ENCODE data around the gene CARS2.

CARS2 gene

GRCh38 chr13:110648848-110649421 lies 57.0 kb downstream of the CARS2 start:
- H3K36me3 ChIP-seq (replicated peaks) = peaks cover 21% of the 10 kb centered on the region
- in situ Hi-C loops (cut with MboI; ENCODE audit: low sequenced_read_pairs) = no loop called here

GRCh38 chr13:110648146-110648819 lies 57.6 kb downstream of the CARS2 start:
- H3K36me3 ChIP-seq (replicated peaks) = peaks cover 28% of the 10 kb centered on the region

More at GRCh38 chr13:110648848-110649421, 57.0 kb downstream of the CARS2 start:
- Histone ChIP-seq H3K4me3 (no peak overlapping the region), H3K4me1 (no peaks in the 10 kb centered on the region), H3K27me3 (ENCODE audit: low read depth) (no peaks in the 10 kb centered on the region), H3K9me3 (no peaks in the 10 kb centered on the region)
- no peak for DNase-seq (ENCODE audit: low spot score in 2 of 2)

GRCh38 chr13:110647365-110647737 lies 58.6 kb downstream of the CARS2 start:
- peaks cover 37% of the 10 kb centered on the region for H3K36me3 ChIP-seq (replicated peaks)
- H3K4me1 ChIP-seq = no peaks in the 10 kb centered on the region
- H3K27me3 ChIP-seq (ENCODE audit: low read depth) = no peaks in the 10 kb centered on the region
- in situ Hi-C loops (cut with MboI; ENCODE audit: low sequenced_read_pairs) = no loop called here
- H3K9me3 ChIP-seq = no peaks in the 10 kb centered on the region
- no peak overlapping the region for H3K4me3 ChIP-seq
- no peak for DNase-seq (ENCODE audit: low spot score in 2 of 2)

More at GRCh38 chr13:110648146-110648819, 57.6 kb downstream of the CARS2 start:
- in situ Hi-C loops (cut with MboI; ENCODE audit: low sequenced_read_pairs) = no loop called here
- Histone ChIP-seq H3K4me3 (no peak overlapping the region), H3K27me3 (ENCODE audit: low read depth) (no peaks in the 10 kb centered on the region), H3K4me1 (no peaks in the 10 kb centered on the region), H3K9me3 (no peaks in the 10 kb centered on the region)
- DNase-seq (ENCODE audit: low spot score in 2 of 2) = no peak

GRCh38 chr13:110646442-110647364 lies 59.2 kb downstream of the CARS2 start:
- no peaks in the 10 kb centered on the region for H3K27me3 ChIP-seq (ENCODE audit: low read depth)
- no peaks in the 10 kb centered on the region for H3K4me1 ChIP-seq
- in situ Hi-C loops (cut with MboI; ENCODE audit: low sequenced_read_pairs) = no loop called here
- H3K4me3 ChIP-seq = no peak overlapping the region
- no peaks in the 10 kb centered on the region for H3K9me3 ChIP-seq
- DNase-seq (ENCODE audit: low spot score in 2 of 2) = no peak
- H3K36me3 ChIP-seq (replicated peaks) = peaks cover 37% of the 10 kb centered on the region

- no peak for DNase-seq (ENCODE audit: low spot score in 2 of 2)
- H3K36me3 ChIP-seq (replicated peaks) = peaks cover 47% of the 10 kb centered on the region
- H3K9me3 ChIP-seq = no peaks in the 10 kb centered on the region
- no peak overlapping the region for H3K4me3 ChIP-seq
- in situ Hi-C loops (cut with MboI; ENCODE audit: low sequenced_read_pairs) = no loop called here
- H3K27me3 ChIP-seq (ENCODE audit: low read depth) = no peaks in the 10 kb centered on the region
- H3K4me1 ChIP-seq = no peaks in the 10 kb centered on the region
These were observed 60.2 kb downstream of the CARS2 start for GRCh38 chr13:110645750-110646149.

DNA sequence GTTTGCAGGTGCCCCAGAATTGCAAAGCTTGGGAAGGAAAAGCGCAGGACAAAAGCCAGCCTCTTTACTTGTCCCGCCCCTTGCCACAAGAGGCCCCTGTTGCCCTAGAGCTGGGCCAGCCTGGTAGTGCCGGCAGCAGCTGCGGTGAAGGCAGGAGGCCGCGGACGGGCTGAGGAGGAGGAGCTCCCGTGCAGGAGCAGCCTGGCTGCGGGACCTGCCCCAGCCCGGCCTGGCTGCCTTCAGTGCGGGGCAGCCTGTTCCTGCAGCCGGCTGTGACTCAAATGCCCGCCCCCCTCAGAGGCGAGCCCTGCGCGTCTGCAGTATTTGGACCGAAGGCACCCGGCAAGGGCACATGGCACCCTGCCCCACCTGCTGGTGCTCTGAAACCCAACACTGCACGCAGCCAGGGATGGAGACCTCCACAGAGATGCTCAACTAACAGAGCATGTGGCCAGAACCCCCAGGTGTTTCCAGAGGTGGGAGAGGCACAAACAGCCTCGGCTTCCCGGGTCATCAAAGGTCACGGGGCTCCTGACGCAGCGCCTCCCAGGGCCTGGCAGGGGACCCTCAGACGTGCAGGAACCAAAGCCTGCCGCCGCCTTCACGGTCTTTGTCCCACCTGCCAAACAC lies 60.9 kb downstream of the CARS2 start:
- no peaks in the 10 kb centered on the region for H3K27me3 ChIP-seq (ENCODE audit: low read depth)
- H3K4me3 ChIP-seq = no peak overlapping the region
- peak in 1 of 2 experiments; percentile 56 for DNase-seq (ENCODE audit: low spot score in 2 of 2)
- no peaks in the 10 kb centered on the region for H3K9me3 ChIP-seq
- in situ Hi-C loops (cut with MboI; ENCODE audit: low sequenced_read_pairs) = no loop called here
- no peaks in the 10 kb centered on the region for H3K4me1 ChIP-seq
- peaks cover 45% of the 10 kb centered on the region for H3K36me3 ChIP-seq (replicated peaks)

DNA sequence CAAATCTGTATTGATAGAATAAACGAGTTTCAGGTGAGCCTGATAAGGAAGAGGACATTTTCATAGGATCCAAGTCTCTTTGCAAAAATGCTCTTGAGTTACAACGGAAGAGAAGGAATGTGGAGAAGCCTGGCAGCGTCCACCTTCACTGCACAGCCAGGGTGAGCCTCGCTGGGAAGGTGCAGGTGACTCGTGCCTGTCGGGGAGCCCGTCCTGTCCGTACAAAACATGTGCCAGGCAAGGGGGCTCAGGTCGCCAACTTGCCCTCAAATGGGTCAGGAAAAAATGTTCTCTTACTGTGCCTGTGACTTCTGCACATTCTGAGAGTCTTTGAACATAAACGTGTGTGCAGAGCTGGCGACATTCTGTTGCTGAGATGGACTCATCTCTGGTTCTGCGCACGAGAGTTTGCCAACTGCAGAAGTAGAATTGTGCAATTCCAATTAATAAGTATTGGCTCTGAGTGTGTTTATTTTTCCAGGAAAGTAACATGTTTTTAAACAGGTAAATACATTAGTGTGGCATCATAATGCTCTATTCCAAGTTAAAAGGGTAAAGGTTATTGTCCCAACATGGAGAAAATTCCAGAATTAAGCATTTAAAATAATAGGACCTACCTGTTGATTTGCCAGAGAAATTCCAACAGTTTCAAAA lies 62.0 kb downstream of the CARS2 start:
- DNase-seq (ENCODE audit: low spot score in 2 of 2) = no peak
- Histone ChIP-seq H3K36me3 (replicated peaks) (peaks cover 53% of the 10 kb centered on the region), H3K27me3 (ENCODE audit: low read depth) (no peaks in the 10 kb centered on the region), H3K4me3 (no peak overlapping the region), H3K4me1 (no peaks in the 10 kb centered on the region), H3K9me3 (no peaks in the 10 kb centered on the region)
- in situ Hi-C loops (cut with MboI; ENCODE audit: low sequenced_read_pairs) = no loop called here

GRCh38 chr13:110643324-110643723 lies 62.6 kb downstream of the CARS2 start:
- Histone ChIP-seq H3K9me3 (no peaks in the 10 kb centered on the region), H3K4me1 (no peaks in the 10 kb centered on the region), H3K4me3 (no peak overlapping the region), H3K36me3 (replicated peaks) (peaks cover 58% of the 10 kb centered on the region), H3K27me3 (ENCODE audit: low read depth) (no peaks in the 10 kb centered on the region)
- in situ Hi-C loops (cut with MboI; ENCODE audit: low sequenced_read_pairs) = no loop called here
- no peak for DNase-seq (ENCODE audit: low spot score in 2 of 2)

GRCh38 chr13:110642291-110642981 lies 63.5 kb downstream of the CARS2 start:
- in situ Hi-C loops (cut with MboI; ENCODE audit: low sequenced_read_pairs) = no loop called here
- H3K9me3 ChIP-seq = no peaks in the 10 kb centered on the region

DNA sequence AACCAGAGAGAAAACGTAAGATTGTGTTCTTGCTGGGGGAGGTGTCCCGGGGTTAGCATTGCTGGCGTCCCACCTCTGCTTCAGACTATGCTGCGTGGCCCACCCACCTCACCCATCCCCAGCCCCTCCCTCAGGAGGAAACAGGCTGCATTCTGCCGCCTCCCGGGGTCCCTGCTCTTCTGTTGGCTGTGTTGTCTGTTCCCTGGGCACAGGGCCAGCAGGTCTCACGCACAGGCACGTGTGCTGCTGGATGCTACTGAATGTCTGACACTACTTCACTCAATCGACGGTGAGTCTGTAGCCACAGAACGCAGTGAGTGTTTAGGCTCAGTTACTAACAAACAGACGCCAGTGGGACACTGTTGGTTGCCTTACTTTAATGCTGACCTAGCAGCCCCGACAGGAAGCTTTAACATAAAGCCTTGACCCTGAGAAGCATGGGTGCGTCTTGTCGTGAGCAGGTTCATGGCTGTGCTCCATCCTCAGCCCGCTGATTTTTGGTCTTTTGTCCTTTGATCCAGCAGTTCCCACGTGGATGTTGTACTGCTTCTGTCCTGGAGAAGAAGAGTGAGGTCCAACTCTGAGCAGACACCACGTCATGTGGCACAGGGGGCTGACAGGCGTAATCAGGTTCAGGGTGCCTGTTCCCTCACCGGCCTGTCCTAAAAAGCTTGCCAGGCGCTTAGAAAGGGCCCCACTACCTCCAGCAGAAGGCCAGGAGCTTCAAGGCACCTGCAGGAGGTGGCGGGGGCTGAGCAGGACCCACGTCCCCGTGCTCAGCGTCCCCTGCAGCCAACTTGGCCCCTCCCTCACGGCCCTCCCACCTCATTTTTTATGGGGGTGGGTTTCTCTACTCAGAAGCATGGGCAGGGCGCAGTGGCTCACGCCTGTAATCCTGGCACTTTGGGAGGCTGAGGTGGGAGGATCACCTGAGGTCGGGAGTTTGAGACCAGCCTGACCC lies 64.6 kb downstream of the CARS2 start:
- Histone ChIP-seq H3K4me3 (no peak overlapping the region), H3K27me3 (ENCODE audit: low read depth) (no peaks in the 10 kb centered on the region), H3K4me1 (no peaks in the 10 kb centered on the region), H3K9me3 (no peaks in the 10 kb centered on the region), H3K36me3 (replicated peaks) (peaks cover 76% of the 10 kb centered on the region)
- DNase-seq (ENCODE audit: low spot score in 2 of 2) = no peak
- in situ Hi-C loops (cut with MboI; ENCODE audit: low sequenced_read_pairs) = no loop called here

More at GRCh38 chr13:110642291-110642981, 63.5 kb downstream of the CARS2 start:
- H3K4me3 ChIP-seq = no peak overlapping the region
- H3K4me1 ChIP-seq = no peaks in the 10 kb centered on the region
- peaks cover 65% of the 10 kb centered on the region for H3K36me3 ChIP-seq (replicated peaks)
- DNase-seq (ENCODE audit: low spot score in 2 of 2) = no peak
- no peaks in the 10 kb centered on the region for H3K27me3 ChIP-seq (ENCODE audit: low read depth)

- Histone ChIP-seq H3K4me1 (no peaks in the 10 kb centered on the region), H3K9me3 (no peaks in the 10 kb centered on the region), H3K27me3 (ENCODE audit: low read depth) (no peaks in the 10 kb centered on the region), H3K4me3 (no peak overlapping the region), H3K36me3 (replicated peaks) (peaks cover 81% of the 10 kb centered on the region)
- in situ Hi-C loops (cut with MboI; ENCODE audit: low sequenced_read_pairs) = no loop called here
- no peak for DNase-seq (ENCODE audit: low spot score in 2 of 2)
These were observed 65.3 kb downstream of the CARS2 start for GRCh38 chr13:110640591-110641029.

DNA sequence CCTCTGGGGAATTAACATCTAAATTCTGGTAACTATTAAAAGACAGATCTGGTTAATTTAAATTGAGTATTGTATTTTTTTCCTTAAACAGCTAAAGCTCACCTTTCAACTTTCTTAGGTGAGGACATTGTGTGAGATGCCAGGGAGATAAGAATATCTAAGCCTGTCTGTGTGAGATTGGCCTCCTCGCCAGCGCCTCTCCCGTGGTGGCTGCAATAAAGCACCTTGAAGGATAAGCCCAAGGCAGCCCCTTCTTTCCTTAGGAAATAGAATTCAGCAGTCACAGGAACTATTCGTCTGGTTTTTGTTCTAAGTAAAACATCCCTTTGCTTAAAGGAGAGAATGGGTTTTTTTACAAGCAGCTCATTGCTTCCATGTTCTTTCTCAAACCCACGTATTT lies 66.0 kb downstream of the CARS2 start:
- in situ Hi-C loops (cut with MboI; ENCODE audit: low sequenced_read_pairs) = no loop called here
- peaks cover 82% of the 10 kb centered on the region for H3K36me3 ChIP-seq (replicated peaks)
- no peak for DNase-seq (ENCODE audit: low spot score in 2 of 2)

More for the DNA sequence above, 66.0 kb downstream of the CARS2 start:
- H3K4me3 ChIP-seq = no peak overlapping the region
- H3K4me1 ChIP-seq = no peaks in the 10 kb centered on the region
- no peaks in the 10 kb centered on the region for H3K9me3 ChIP-seq
- H3K27me3 ChIP-seq (ENCODE audit: low read depth) = no peaks in the 10 kb centered on the region
